GM19351 (cell line): ENCODE measurements around the gene PCSK5.
"Not testable (repeated sequence)": the region's sequence is repeated elsewhere in the genome, so short reads cannot be mapped to it uniquely, and the experiment has no call there.

ENCODE experiments used
- ATAC-seq: cut with Tn5 transposase; IDR thresholded peaks from one replicate; pipeline ENCODE4 v1.9.1; 2021; ENCODE audit warnings: mild to moderate bottlenecking, moderate library complexity; ENCODE audit not compliant: unreplicated experiment

PCSK5 gene

DNA sequence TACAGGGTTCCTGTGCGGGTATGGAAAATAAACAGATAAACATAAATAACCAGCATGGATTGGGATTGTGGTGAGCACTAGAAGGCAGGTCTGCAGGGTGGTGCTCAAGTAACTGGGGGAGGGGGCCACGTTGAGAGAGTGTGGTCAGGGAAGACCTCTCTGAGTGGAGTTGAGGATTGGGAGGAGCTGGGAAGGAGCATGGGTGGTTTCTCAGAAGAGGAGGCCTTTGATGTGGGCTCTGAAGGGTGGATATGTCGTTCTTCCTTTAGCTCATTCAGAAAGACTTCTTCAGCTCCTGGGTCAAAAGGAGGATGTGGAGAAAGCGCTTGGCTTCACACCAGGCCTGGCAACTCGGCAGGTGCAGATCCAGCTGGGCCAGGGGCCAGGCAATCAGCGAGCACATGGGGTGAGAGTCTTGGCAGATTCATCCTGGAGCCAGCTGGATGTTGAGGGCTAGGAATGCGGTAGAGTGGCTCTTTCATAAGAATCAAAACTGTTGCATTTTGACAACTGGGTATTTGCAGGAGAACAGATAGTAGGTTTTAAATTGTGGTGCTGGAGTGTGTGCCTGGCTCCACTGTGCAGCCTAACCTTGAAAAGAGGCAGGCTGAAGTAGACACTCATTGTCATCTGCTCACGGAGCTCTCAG is 71.7 kb downstream of the PCSK5 start:
- ATAC-seq = no peak

GRCh38 chr9:75962662-75963036 is 72.2 kb downstream of the PCSK5 start:
- no peak for ATAC-seq

DNA sequence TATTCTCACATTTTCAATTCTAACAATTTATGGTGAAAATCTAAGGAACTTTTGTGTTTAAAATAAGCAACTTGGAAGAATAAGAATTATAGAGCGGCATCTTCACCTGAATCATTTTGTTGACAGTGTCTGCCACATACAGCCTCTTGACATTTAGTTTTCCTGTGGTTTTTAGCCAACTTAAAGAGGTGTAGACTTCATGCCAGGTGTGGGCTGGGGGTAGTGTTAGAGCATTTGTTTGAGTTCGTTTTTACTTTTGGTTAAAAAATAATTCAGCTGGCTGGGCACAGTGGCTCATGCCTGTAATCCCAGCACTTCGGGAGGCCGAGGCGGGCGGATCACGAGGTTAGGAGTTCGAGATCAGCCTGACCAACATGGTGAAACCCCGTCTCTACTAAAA is 72.8 kb downstream of the PCSK5 start:
- ATAC-seq = not testable (repeated sequence)

- ATAC-seq = no peak
Observed at GRCh38 chr9:75964427-75964826, 74.0 kb downstream of the PCSK5 start.

DNA sequence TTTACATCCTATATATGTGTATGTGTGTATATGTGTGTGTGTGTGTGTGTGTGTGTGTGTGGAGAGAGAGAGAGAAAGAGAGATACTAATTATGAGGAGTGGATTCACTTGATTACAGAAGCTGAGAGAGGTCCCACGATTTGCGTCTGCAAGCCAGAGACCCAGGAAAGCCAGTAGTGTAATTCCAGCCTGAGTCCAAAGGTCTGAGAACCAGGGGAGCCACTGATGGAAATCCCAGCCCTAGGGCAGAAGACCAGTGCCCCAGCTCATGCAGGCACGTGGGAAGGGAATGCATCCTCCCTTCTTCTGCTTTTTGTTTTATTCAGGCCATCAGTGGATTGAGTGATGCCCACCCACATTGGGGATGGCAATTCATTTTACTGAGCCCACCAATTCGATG is 74.8 kb downstream of the PCSK5 start:
- no peak for ATAC-seq

DNA sequence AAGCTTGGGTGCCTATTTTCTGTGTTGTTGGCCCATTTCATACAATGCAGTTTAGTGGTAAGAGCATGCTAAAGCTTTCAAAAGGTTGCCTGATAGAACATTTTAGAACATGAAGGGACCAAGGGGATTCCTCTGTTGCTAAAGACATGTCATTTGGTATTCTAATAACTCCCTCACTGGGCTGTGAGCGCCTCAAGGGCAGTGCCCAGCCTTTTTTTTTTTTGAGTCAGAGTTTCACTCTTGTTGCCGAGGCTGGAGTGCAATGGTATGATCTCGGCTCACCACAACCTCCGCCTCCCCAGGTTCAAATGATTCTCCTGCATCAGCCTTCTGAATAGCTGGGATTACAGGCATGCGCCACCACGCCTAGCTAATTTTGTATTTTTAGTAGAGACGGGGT is 77.1 kb downstream of the PCSK5 start:
- no peak for ATAC-seq

DNA sequence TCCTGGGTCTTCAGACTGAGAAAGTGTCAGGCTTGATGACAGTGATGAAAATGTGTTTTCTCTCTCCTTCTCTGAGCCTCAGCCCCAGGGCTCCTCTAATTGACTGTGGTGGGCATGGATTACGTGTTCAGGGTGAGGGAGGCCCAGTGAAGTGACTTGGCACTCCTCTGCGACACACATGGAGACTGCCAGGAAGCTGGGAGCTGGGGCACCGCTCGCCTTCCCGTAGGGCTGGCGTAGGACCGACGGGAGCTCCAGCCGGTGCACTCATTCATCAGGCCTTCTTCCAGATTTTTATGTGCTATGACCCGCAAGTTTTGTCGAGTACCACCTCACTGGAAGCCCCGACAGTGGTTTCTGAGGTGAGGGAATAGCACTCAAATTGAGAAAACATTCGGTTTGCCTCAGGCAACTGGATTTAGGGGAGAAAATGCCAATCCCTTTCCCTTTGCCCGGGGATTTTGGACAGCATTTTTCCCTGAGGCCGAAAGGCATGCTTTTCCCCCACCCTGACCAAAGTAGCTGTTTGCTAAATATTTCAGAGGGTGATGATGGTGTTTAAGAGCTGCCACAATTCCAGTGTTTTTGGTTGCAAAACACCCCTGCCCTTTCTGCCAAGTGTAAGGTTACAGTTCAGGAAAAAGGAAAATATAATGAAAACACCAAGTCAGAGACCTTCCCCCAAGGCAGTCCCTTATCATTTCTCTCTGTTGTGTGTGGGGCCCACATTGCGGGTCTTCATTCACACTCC is 83.7 kb downstream of the PCSK5 start:
- ATAC-seq = no peak

DNA sequence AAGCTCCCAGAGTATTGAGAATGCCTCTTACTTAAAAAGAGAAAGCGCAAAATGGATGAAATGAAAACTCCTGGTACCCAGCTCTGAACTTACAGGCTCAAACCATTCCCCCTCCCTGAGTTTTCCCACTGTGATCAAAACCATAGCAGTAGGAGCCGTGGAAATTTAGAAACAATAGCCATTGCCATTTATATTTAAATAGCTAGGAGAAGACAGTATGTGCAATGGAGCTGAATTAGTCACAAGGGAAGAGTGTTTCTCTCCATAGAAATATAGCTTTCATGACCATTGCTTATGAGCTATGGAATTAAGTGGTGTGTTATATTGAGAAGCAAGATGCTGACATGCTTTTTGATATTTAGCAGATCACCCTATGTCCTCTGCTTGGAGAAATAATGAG is 84.6 kb downstream of the PCSK5 start:
- ATAC-seq = no peak

DNA sequence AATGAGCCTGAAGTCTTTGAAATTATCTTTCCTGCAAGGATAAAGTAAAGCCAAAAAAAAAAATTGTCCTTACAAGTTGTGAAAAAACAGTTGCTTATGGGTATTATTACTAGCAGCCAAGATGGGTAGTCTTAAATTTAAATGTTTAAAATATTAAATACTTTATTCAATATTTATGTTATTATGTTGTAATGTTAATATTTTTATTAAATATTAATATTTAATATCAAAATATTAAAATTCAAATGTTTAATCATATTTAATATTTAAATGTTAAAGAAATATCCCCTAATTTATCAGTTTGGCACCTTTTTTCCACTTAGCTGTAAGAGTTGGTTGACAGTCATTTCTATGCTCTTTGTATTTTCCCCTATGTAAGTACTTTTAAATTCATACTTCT is 86.1 kb downstream of the PCSK5 start:
- ATAC-seq = no peak

- no peak for ATAC-seq
Observed at GRCh38 chr9:75979362-75979761, 88.9 kb downstream of the PCSK5 start.

- no peak for ATAC-seq
Observed at GRCh38 chr9:75983319-75984045, 93.0 kb downstream of the PCSK5 start.

DNA sequence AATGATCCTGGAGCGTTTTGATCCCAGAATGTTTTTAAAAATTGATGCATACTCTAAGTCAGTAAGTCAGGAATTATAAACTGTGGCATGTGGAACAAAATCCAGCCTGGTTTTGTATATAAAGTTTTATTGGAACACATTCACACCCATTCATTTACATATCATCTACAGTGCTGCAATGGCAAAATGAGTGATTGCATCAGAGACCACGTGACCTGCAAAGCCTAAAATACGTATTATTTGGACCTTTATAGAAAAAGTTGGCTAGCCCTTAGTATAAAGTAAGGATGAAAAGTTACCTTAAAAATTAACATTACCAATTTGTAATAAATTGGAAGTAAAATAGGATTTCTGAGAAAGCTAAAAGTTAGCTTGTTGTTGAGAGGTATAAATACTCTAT is 95.0 kb downstream of the PCSK5 start:
- no peak for ATAC-seq

GRCh38 chr9:75988663-75989062 is 98.2 kb downstream of the PCSK5 start:
- ATAC-seq = no peak

- ATAC-seq = no peak
Observed at GRCh38 chr9:75990156-75990555, 99.7 kb downstream of the PCSK5 start.

- ATAC-seq = no peak
Observed at GRCh38 chr9:75990576-75991304, 100.3 kb downstream of the PCSK5 start.

DNA sequence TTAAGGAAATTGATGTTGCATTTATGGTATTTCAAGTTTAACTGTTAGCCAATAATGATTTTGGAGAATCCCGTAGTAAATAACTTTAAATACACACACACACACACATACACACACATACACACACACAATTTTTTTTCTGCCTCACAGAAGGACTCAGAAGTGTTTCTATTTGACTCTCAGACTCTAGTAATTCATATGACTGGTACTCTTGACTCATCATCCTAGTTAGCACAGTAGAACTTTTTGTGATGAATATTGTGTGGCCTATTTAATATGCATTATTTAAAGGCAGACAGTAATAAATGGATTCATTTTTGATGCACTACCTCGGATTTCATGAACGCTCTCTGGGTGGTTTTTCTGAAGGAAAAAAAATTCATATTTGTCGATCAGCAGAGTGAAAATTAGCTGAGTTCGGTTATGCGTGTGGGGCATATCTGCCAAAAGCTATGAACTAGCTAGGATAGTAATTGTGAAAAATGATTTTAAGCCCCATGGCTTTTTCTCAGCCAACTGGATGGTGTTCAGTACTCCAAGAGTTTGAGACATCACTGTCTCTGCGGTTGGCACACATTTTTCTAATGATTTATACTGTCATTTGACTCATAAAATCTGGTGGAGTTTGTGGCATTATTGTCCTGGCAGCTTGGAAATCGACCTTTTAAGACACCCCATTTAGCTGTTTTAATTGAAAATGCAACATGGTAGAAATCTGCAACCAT is 102.2 kb downstream of the PCSK5 start:
- ATAC-seq = no peak

DNA sequence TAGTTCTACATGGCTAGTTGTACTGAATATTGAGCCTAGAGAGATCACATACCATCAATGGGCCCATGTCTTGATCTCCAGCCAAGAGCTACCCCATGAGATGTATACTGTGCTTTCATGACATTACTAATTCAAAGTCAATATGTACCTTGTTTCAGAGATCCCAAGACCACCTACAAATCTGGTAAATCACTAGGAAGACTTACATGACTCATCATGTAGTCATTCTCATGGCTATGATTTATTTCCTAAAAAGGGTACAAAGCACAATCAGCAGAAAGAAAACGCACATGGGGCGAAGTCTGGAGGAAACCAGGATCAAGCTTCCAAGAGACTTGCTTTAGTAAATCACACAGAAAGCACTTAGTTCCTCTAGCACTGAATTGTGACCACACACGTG is 103.0 kb downstream of the PCSK5 start:
- ATAC-seq = no peak

- no peak for ATAC-seq
Observed at GRCh38 chr9:75995066-75995465, 104.6 kb downstream of the PCSK5 start.

DNA sequence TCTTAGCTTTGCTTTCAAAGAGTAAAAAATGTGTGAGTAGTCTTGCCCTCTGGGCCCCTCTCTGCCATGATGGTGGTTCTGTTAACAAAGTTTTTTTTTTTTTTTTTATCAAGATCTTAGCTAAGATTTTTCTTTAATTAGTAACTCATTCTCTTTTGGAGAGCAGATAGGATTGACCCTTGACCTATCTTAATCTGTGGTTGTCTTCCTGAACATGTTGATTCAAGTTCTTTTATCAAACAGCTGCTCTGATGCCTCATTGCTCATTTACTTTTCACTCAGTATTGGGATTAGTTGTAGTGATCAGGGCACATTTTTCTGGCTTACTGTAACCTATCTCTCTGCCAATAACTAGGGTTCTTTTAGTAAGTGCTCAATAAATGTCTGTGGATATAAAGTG is 106.3 kb downstream of the PCSK5 start:
- no peak for ATAC-seq

- no peak for ATAC-seq
Observed at GRCh38 chr9:75997206-75997605, 106.7 kb downstream of the PCSK5 start.
